GDM1 (cell line): ENCODE measurements around the gene GSTT2B.
"Not testable (repeated sequence)": the region's sequence is repeated elsewhere in the genome, so short reads cannot be mapped to it uniquely, and the experiment has no call there.

Experiments
- DNase-seq: peaks from one replicate; lab custom pipeline; 2025; lab: John Stamatoyannopoulos, UW

Gene GSTT2B

DNA sequence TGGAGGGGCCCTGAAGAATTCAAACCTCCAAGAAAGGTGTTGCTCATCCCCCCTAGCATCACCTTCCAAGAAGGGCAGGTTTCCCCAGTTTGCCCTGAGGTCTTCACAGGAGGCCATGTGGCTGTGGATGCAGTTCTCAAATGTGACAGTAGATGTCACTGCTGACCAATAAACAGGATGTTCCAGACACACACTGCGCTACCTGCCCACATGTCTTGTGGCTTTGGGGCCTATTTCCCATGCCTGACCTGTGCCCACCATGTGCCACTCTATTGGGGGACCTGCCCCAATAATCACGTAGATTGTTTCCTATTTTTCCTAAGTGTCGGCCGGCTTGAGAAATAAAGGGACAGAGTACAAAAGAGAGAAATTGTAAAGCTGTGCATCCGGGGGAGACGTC is 23.4 kb upstream of the GSTT2B start:
- no peak for DNase-seq

DNA sequence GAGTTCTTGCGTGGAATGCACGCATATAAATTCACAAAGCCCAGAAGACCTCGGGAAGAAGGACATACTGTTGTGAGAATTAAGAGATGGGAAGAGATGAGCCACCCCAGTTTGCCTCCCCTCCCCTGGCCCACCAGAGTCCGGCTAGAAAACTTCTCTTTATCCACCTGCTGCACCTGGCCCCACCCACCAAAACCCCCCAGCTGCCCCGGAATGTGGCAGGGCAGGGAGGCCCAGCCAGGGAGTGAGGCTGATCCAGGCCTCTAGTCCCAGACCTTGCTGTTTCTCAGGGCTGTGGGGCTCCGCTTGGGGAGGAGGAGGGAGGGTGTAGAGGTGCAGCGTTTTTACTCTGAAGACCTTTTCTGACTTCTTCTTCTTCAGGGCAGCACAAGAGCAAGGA is 19.6 kb upstream of the GSTT2B start:
- DNase-seq: not testable (repeated sequence)

DNA sequence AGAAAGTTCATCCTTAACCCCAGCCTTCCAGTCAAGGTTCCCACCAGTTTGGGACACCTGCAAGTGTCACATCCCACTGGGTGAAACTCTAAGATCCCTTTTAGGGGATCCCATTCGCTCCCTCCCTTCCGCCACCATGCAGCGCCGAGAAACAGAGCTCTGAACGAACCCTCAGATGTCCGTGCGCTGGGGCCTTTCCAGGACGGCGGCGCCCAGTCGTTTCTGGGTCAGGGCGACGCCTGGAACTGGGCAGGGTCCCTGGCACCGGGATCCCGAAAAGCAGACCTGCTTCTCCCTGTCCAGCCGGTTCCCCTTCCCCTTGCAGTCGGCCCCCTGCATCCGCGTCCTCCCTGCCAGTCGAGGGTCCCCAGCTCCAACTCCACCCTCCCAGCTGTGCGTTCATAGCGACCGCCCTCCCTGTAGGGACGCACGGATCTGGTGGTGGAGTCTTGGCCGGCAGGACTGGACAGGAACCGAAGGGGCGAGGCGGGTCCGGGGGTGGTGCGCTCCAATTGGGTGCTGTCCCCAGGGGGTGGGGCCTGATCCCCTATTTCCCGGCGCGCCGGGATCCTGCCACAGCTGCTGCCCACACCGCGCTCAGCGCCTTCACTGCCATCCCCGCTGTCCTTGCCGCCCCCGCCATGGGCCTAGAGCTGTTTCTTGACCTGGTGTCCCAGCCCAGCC is 18.7 kb upstream of the GSTT2B start, which contains the start of gene GSTT2:
Gene GSTT2, plus strand, starts transcription at position 578 of the 684 bp plus-strand sequence.
- DNase-seq: not testable (repeated sequence)

DNA sequence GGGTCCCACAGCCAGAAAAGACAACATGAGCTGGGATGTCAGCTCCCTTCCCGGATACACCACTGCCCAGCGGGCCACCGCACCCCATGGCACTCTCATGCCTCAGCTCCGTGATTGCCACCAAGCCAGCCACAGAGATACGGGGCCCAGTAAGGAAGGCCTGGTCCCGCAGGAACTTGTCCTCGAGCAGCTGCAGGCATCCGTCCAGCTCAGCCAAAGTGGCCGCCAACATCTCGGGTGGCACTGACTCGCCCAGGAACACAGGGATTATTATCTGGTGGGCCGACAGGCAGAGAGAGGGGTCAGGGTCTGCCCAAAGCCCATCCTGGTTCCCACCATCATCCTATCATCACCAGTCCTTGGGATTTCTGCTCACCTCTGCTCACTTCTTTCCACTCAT is 16.3 kb upstream of the GSTT2B start:
- DNase-seq: not testable (repeated sequence)

DNA sequence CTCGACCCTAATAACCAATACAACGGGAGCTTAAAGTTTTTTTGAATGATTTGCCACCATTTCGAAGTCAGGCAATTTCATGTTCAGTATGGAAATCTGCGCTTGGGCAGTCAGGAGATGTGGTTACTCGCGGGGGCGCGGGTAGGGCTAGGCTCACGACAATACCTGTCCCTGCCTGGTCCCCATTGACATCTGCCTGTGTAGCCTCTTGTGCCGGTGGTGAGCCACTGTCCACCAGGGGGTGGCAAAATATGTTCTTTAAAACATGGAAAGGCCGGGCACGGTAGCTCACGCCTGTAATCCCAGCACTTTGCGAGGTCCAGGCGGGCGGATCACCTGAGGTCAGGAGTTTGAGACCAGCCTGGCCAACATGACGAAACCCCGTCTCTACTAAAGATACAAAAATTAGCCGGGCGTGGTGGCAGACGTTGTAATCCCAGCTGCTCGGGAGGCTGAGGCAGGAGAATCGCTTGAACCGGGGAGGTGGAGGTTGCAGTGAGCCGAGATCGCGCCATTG is 13.9 kb upstream of the GSTT2B start:
- not testable (repeated sequence) for DNase-seq

DNA sequence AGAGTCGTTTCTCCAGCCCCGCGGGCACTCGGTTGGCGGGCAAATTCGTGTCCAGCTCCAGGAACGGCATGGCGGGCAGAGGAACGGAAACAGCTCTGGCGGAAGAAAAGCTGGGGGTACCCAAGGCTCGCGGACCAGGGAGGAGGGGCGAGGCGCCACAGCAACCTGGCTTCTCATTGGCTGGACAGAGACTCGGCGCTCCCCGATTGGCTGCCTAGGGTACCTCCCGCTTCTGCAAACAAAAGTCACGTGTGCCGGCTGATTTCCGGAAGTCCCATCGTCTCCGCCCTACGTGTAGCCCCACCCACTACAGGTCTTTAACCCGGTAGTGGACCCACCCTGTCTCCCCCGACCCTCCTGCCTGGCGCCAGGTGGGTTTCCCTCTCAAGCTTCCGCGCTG is 13.3 kb upstream of the GSTT2B start, which contains the start of gene DDT:
Gene DDT, minus strand, starts transcription at position 97 of the 400 bp plus-strand sequence. Its CDS starts 27 bp downstream, at position 70.
- DNase-seq: not testable (repeated sequence)

DNA sequence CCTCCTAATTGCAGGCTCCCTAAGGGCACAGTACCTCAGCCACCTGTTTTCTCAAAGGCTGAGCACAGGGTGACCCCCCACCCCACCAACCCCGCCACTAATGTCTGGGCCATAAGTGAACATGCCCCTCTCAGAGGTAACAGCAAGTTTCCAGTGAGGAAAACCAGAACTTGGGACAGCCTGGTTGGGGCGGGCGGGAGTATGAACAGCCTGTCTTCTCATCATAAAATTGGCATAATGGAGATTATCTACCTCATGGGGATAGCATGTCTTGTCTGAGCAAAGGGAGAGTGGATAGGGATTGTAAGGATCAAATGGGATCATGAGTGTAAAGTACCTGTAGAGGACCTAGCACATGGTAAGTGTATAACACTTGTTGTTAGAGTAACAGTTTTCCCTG is 10.9 kb upstream of the GSTT2B start:
- not testable (repeated sequence) for DNase-seq

DNA sequence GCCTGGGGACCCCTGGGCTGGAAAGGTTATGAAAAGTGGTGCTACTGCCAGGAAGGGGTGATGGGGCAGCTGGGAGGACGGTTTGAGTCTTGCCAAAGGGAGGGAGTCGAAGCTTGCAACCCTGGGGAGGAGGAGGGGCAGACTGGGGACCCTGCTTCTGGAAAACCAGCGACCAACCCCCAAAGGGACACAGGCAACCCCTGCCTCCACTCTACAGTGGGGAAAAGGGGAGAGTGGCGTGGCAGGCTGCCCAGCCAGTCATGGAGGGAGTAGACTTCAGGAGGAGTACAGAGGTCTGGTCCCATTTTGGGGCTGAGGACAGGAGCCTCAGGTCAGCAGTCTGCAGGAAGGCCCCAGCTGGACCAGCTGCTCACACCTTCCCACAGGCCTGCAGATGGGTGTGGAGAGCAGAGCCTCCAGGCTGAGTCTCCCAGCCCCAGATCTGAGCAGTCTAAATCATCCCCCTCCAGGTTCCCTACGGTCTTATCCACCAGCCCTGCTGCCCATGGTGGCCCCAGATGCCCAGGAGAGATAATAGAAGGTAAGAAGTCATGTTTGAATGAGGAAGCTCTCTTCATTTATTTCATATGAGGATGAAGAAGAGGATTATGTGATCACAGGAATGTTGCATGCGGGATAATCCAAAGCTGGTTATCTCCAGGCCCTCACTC is 10.0 kb upstream of the GSTT2B start:
- no peak for DNase-seq

DNA sequence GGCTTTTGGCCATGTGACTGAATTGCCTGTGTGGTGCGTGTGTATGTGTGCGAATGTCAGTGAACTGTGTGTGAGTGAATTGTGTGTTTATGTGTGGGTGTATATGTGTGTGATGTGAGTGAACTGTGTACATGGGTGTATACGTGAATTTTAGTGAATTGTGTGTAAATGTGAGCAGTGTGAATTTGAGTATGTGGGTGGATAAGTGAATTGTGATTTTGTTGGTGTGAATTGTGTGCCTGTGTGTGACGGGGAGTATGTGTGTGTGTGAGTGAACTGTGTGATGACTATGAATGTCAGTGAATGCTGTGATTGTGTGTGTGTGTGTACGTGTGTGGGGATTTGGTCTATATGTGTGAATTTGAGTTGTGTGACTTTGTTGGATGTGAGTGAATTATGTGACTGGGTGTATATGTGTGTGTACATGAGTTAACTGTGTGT is 9.2 kb upstream of the GSTT2B start:
- DNase-seq: no peak

DNA sequence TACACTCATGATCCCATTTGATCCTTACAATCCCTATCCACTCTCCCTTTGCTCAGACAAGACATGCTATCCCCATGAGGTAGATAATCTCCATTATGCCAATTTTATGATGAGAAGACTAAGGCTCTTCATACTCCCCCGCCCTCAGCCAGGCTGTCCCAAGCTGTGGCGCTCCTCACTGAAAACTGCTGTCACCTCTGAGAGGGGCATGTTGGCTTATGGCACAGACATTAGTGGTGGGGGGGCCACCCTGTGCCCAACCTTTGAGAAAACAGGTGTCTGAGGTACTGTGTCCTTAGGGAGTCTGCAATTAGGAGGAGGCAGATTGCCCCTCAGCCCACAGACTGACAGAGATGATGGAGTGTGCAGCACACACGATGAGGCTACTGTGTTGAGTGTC is 8.1 kb upstream of the GSTT2B start:
- no peak for DNase-seq

DNA sequence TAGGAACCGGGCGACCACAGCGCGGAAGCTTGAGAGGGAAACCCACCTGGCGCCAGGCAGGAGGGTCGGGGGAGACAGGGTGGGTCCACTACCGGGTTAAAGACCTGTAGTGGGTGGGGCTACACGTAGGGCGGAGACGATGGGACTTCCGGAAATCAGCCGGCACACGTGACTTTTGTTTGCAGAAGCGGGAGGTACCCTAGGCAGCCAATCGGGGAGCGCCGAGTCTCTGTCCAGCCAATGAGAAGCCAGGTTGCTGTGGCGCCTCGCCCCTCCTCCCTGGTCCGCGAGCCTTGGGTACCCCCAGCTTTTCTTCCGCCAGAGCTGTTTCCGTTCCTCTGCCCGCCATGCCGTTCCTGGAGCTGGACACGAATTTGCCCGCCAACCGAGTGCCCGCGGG is 5.6 kb upstream of the GSTT2B start, which contains the start of gene DDTL:
Gene DDTL, plus strand, starts transcription at position 321 of the 400 bp plus-strand sequence. Its CDS starts 27 bp downstream, at position 348.
- not testable (repeated sequence) for DNase-seq

DNA sequence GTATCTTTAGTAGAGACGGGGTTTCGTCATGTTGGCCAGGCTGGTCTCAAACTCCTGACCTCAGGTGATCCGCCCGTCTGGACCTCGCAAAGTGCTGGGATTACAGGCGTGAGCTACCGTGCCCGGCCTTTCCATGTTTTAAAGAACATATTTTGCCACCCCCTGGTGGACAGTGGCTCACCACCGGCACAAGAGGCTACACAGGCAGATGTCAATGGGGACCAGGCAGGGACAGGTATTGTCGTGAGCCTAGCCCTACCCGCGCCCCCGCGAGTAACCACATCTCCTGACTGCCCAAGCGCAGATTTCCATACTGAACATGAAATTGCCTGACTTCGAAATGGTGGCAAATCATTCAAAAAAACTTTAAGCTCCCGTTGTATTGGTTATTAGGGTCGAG is 5.1 kb upstream of the GSTT2B start:
- DNase-seq: not testable (repeated sequence)

DNA sequence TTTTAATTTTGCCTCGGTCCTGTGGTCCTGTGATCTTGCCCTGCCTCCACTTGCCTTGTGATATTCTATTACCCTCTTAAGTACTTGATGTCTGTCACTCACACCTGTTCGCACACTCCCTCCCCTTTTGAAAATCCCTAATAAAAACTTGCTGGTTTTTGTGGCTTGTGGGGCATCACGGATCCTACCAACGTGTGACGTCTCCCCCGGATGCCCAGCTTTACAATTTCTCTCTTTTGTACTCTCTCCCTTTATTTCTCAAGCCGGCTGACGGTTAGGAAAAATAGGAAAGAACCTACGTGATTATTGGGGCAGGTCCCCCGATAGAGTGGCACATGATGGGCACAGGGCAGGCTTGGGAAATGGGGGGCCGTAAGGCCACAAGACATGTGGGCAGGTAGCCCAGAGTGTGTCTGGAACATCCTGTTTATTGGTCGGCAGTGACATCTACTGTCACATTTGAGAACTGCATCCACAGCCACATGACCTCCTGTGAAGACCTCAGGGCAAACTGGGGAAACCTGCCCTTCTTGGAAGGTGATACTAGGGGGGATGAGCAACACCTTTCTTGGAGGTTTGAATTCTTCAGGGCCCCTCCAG is 4.6 kb downstream of the GSTT2B start:
- DNase-seq: peak; percentile 70

DNA sequence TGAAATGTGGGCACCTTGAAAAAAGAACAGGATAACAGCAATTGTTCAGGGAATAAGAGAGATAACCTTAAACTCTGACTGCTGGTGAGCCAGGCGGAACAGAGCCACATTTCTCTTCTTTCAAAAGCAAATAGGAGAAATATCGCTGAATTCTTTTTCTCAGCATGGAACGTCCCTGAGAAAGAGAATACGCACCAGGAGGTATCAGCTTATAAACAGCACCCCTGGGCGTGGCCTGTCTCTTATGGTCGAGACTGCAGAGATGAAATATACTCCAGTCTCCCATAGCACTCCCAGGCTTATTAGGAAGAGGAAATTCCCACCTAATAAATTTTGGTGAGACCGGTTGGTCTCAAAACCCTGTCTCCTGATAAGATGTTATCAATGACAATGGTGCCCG is 5.1 kb downstream of the GSTT2B start:
- not testable (repeated sequence) for DNase-seq

DNA sequence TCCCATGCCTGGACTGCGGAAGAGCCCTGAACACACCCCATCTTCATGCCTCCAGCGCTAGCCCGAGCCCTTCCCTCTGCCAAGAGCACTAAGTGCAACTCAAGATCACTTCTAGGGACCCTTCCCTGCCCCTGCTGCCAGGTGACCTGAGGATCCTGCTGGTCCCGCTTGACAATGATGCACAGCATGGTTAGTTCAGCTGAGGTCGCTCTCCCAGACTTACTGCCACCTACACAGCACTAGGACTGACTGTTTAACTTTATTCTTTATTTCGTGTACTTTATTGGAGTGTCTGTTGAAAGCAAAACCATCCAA is 6.0 kb downstream of the GSTT2B start:
- DNase-seq: not testable (repeated sequence)

DNA sequence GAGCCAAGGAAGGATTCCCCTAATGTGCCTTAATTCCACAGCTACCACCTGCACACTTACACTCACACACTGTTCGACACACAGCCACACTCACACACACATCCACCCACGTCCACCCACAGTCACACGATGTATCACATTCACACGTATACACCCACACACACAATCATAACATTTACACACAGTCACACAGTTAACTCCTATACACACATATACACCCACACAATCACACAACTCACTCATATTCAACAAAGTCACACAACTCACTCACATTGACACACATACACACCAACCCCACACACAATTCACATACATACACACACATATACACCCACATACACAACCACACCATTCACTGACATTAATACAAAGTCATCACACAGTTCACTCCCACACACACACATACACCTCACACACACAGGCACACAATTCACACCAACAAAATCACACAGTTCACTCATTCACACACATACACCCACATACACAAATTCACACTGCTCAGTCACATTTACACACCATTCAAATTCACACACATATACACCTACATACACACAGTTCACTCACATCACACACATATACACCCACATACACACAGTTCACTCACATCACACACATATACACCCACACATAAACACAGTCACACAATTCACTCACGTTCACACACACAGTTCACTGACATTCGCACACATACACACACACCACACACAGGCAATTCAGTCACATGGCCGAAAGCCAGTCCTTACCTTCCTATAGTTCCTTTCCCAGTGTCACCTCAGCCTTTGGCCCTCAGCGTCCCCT is 6.6 kb downstream of the GSTT2B start:
- DNase-seq: not testable (repeated sequence)

DNA sequence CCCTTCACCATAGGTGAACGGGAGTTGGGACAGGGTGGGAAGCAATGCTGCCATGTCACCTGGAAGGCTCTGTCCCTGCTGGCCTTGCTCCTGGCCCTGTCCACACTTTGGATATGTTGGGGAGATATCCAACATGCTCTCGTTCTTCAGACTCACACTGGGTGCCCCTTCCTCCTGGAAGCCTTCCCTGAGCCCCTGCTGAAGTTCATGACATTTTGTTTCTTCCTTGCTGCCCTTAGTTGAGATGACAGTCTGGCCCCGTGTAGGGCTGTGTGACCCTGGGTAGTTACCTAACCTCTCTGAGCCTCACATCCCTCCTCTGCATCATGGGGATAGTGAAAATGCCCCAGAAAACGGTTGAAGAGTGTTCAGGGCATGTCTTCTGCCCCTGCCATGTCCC is 7.5 kb downstream of the GSTT2B start:
- not testable (repeated sequence) for DNase-seq

DNA sequence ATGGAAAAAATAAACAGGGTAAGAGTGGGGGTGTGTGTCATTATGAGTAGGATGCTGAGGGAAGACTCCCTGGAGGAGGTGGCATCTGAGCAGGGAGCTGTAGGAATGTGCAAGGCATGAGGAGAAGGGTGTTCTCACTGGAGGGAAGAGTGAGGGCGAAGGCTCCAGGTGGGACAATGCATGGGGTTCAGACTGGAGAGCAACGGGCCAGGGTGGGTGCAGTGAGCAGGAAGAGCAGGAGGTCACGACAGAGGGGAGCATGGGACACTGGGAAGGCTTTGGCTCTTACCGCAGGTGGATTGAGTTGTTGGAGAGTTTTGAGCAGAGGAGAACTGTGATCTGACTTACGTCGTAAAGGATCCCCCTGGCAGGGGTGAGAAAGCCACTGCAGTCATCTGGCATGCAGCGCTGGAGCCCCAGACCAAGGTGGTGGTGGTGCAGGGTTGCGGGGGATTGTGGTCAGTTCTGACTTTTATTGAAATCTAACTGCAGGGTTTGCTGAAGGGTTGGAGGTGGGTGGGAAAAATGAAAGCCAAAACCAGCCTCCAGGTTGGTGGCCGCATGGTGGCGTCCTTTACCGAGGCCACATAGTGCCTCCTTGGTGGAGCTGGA is 8.1 kb downstream of the GSTT2B start:
- not testable (repeated sequence) for DNase-seq

DNA sequence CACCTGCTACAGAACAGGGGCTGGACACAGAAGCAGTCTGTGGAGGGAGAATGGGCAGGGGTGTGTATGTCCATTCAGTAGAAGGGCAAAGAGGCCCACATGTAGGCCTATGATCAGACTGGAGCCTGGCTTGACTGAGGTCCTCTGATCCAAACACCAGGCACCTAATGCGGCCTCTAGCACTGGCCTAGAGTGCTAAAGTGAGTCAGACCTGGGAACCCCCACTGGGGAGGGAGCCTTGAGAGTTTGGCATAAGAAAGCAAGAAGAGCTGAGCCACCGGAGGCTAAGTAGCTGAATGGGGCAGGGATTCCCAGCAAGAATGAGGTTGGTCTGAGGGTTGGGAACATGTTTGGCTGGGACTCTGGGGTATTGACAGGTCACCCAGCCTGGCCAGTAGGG is 9.6 kb downstream of the GSTT2B start:
- DNase-seq: not testable (repeated sequence)

DNA sequence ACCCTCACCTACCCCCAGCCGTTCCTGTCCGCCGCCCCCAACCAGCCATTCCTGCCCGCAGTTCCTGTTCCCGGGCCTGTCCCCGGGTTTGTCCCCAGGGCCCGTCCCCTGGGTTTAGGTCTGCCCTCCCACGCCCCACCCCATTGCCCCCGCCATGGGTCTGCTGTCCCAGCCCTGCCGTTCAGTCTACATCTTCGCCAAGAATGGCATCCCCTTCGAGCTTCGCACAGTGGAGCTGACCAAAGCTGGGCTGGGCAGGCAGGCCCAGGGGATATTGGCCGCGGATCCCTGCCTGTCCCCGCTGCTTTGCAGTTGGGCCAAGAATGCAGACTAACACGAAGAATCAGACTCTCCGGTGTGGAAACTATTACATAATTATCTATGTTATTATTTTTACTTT is 11.2 kb downstream of the GSTT2B start:
- not testable (repeated sequence) for DNase-seq

DNA sequence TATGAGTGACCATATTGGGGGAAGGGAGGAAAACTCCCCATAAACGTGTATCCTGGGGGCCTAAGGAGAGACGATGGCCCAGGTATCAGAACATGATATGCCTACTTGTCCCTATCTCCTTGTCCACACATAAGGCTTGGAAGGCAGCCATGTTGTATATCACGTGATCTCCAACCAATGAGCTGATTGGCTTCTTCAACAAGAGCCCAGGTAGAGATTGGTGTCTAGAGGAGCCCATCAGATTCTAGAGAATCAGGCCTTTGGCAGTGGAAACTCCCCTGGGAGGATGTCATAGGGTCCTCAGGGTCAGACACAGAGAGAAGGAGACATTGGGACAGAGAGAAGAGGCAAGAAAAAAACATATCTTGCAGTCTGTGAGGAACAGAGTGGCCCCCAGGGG is 13.6 kb downstream of the GSTT2B start:
- DNase-seq: not testable (repeated sequence)
